ENCODE measurements around the gene C11orf97.

GRCh38 chr11:94568717-94569116, 56.5 kb downstream of the C11orf97 start:
- no peak for TF ChIP-seq ZNF274 (IDR thresholded peaks at IDR 0.05; ENCODE audit: borderline replicate concordance, extremely low read depth, low read length)
- no peak for TF ChIP-seq SIX5 (IDR thresholded peaks at IDR 0.05; ENCODE audit: low read depth, low read length)
- no peak for TF ChIP-seq MAX (IDR thresholded peaks at IDR 0.05)
- no peak for TF ChIP-seq GABPA (IDR thresholded peaks at IDR 0.05; ENCODE audit: borderline replicate concordance, insufficient read depth, low read length)

Data from H1 (cell line).